SK-N-MC (cell line): ENCODE data around the gene PLXDC2.
A peak's percentile ranks its signal among the peaks of the same experiment; 100 is the strongest.

Source experiments
- DNase-seq: peaks from one replicate; pipeline ENCODE4 v3.0.0-alpha.2; 2011; ENCODE audit warnings: low read depth, low spot score
- H3K27ac ChIP-seq: fragments of 200-600 bp; sonication (generic); 2 replicates; pipeline ENCODE4 v1.5.1; 2016; ENCODE audit warnings: mixed run types
- H3K36me3 ChIP-seq: fragments of 200-600 bp; sonication (generic); 2 replicates; pipeline ENCODE4 v1.6.1; 2017; ENCODE audit warnings: antibody characterized with exemption, low read length, mixed read lengths; ENCODE audit not compliant: insufficient read depth
- H3K4me3 ChIP-seq: fragments of 200-600 bp; sonication (generic); 2 replicates; pipeline ENCODE4 v1.5.1; 2016
- H3K9ac ChIP-seq: fragments of 200-600 bp; sonication (generic); 2 replicates; pipeline ENCODE4 v1.8.0; 2017; ENCODE audit warnings: mixed run types, mixed read lengths; ENCODE audit not compliant: insufficient read length
- H3K9me3 ChIP-seq: fragments of 200-600 bp; sonication (generic); 2 replicates; pipeline ENCODE4 v1.6.1; 2017; ENCODE audit warnings: low read depth, mild to moderate bottlenecking, antibody characterized with exemption, low read length, moderate library complexity, mixed read lengths
- EZH2 ChIP-seq: fragments of 200-600 bp; sonication (generic); IDR thresholded peaks from one replicate; pipeline ENCODE4 v1.6.1; 2017; ENCODE audit warnings: antibody characterized with exemption
- FOXP2 ChIP-seq: optimal IDR thresholded peaks from 2 replicates; pipeline ENCODE3; 2011; ENCODE audit warnings: mild to moderate bottlenecking, moderate library complexity; ENCODE audit not compliant: insufficient read depth; ENCODE audit errors: extremely low read length, control extremely low read depth
- POLR2AphosphoS5 ChIP-seq: IDR thresholded peaks from 2 replicates; pipeline ENCODE4 v1.6.1; 2012; ENCODE audit warnings: mild to moderate bottlenecking, low read depth, low read length, borderline replicate concordance

PLXDC2 gene

DNA sequence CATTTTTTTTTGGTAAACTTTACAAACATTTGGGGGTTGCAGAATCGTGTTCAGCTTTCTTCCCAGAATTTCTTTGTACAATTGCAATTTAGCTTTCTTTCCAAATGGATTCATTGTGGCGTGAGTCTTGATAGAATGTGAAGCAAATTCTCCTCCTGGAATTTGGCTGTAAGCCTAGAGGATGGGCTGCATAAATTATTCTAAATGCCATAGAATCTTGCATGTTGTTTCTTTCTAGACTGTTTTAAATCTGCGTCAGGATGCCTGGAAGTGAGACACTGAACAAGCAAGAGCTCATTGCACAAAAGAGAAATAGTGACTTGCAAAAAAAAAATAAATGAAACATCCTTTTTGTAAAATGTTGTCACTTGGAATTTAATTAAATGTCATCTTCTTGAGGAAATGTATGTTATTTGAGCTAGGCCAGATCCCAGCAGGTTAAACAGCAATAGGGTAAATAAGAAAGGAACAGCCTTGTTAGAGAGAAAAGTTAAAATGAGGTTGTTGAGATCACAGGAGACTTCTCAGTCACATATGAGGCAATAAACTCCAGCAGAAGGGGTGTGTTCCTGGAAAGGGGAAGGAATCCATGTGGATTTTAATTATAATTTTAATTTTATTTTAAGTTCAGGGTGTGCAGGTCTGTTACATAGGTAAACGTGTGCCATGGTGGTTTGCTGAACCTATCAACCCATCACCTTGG, 483.0 kb downstream of the PLXDC2 start:
- Histone ChIP-seq H3K9me3 (no peaks in the 10 kb centered on the region), H3K36me3 (no peaks in the 10 kb centered on the region), H3K9ac (no peak overlapping the region), H3K27ac (peak overlapping the region; percentile 59; the same call in 1 of the 2 replicates), H3K4me3 (peak overlapping the region; percentile 36; the same call in 1 of the 2 replicates)
- no peak for TF ChIP-seq FOXP2
- no peak for TF ChIP-seq POLR2AphosphoS5
- no peak for TF ChIP-seq EZH2
- peak; percentile 28 for DNase-seq

DNA sequence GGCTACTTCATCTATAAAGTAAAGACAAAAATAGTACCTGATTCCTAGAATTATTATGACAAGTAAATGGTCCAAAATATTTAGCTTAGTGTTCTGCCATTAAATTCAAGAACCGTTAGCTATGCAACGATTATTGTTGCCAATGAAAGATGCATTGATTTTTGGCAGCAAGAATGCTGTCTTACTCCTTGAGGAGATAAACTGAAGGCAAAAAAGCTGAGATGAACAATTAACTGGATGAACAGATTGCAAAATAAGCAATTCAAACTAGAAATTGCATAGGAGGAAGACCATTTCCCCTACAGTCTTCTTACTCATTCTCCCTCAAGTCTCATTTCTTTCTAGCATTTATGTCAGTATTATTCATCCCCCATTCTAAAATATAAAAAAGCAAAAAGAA, 484.5 kb downstream of the PLXDC2 start:
- H3K27ac ChIP-seq = no peak overlapping the region
- TF ChIP-seq POLR2AphosphoS5 (no peak), EZH2 (no peak), FOXP2 (no peak)

DNA sequence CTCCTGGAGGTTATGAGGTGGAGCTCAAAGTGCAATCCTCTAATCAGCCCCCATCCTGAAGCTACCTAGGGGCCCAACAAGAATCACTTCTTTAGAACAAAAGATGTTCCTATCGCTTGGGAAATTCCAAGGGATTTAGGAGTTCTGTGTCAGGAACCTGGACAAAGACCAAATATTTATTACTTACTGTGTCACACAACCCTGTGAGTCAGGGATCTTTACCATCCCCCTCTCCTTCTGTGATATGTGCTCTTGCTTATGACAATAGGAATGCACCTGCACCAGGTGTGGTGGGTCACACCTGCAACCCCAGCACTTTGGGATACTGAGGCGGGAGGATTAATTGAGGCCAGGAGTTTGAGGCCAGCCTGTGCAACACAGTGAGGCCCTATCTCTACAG, 485.8 kb downstream of the PLXDC2 start:
- Histone ChIP-seq H3K36me3 (no peaks in the 10 kb centered on the region), H3K27ac (no peak overlapping the region), H3K4me3 (no peak overlapping the region), H3K9ac (no peak overlapping the region), H3K9me3 (no peaks in the 10 kb centered on the region)
- no peak for TF ChIP-seq EZH2
- no peak for TF ChIP-seq POLR2AphosphoS5
- no peak for TF ChIP-seq FOXP2
- DNase-seq = no peak

More for the DNA sequence above, 484.5 kb downstream of the PLXDC2 start:
- DNase-seq = no peak
- Histone ChIP-seq H3K9ac (no peak overlapping the region), H3K4me3 (no peak overlapping the region), H3K36me3 (no peaks in the 10 kb centered on the region), H3K9me3 (no peaks in the 10 kb centered on the region)

DNA sequence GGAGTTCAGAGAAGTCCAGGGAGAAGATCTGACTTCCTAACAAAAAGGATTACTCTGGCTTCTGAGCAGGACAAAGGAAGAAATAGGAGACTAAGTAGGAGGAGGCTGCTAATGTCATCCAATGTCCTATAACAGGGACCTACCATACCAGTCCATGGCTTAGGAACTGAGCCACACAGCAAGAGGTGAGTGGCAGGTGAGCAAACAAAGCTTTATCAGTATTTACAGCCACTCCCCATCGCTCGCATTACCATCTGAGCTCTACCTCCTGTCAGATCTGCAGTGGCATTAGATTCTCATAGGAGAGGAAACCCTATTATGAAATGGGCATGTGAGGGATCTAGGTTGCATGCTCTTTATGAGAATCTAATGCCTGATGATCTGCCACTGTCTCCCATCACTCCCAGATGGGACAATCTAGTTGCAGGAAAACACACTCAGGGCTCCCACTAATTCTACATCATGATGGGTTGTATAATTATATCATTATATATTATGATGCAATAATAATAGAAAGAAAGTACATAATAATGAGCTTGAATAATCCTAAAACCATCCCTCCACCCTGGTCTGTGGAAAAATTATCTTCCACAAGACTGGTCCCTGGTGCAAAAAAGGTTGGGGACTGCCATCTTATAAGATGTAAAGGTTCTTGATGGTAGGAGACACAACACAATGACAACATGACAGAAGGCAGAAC, 487.4 kb downstream of the PLXDC2 start:
- TF ChIP-seq POLR2AphosphoS5 (no peak), FOXP2 (no peak), EZH2 (no peak)
- Histone ChIP-seq H3K36me3 (no peaks in the 10 kb centered on the region), H3K9me3 (no peaks in the 10 kb centered on the region), H3K27ac (no peak overlapping the region), H3K9ac (no peak overlapping the region), H3K4me3 (no peak overlapping the region)
- no peak for DNase-seq

DNA sequence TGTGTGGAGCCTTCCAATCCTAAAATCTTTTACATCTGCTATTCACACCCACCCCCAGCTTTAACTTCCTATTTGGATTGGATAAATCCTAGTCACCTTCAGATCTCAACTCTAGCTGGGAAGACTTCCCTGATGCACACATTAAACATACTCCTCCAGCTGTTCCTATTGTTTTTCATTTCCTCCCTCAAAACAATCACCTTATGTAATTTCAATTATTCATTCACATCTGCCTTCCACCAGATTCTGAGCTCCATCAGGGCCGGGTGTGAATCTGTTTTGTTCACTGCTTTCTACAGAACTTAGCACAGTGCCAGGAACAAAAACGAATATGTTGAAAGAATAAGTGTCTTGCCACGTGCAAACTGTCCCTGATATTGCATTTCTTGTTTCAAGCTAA, 497.4 kb downstream of the PLXDC2 start:
- no peak overlapping the region for H3K27ac ChIP-seq
- H3K9ac ChIP-seq = no peak overlapping the region
- no peaks in the 10 kb centered on the region for H3K36me3 ChIP-seq
- no peaks in the 10 kb centered on the region for H3K9me3 ChIP-seq
- no peak overlapping the region for H3K4me3 ChIP-seq
- no peak for DNase-seq
- no peak for TF ChIP-seq POLR2AphosphoS5
- no peak for TF ChIP-seq FOXP2
- TF ChIP-seq EZH2 = no peak

DNA sequence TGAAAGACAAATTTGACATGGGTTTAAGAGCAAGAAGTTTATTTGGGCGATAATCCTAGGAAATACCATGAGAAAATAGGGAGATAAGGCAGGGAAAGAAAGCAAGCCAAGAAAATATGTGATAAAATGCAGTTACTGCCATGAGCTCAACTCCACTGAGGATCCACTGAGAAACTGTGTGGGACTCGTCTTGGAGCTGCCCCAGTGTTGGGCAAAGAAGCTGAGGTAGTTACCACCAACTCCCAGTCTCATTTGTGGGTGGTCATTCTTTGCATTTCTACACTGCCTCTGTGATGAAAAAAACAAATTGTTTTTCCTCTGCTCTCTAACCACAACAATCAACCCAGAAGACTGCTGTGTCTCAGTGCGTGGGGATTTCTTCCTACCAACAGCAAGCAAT, 498.2 kb downstream of the PLXDC2 start:
- no peak for DNase-seq
- no peaks in the 10 kb centered on the region for H3K36me3 ChIP-seq
- no peaks in the 10 kb centered on the region for H3K9me3 ChIP-seq
- no peak overlapping the region for H3K27ac ChIP-seq
- TF ChIP-seq FOXP2 = no peak
- no peak for TF ChIP-seq POLR2AphosphoS5
- no peak for TF ChIP-seq EZH2
- no peak overlapping the region for H3K4me3 ChIP-seq
- H3K9ac ChIP-seq = no peak overlapping the region

DNA sequence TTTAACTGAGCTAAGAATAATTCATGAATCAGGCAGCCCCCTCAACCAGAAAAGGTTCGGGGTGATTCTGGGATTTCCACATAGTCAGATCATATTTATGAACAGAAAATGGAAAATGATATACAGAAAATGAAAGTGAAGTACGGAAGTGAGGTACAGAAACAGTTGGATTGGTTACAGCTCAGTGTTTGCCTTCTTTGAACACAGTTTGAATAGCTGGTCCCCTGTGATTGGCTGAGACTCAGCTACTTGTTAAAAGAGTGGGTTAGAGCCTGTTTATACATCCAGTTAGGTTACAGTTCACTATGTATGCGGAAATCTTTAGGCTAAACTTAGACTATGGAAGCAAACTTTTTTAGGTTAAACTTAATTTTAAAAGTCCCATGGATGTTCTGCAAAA, 511.7 kb downstream of the PLXDC2 start:
- no peak overlapping the region for H3K9ac ChIP-seq
- H3K4me3 ChIP-seq = no peak overlapping the region
- no peak overlapping the region for H3K27ac ChIP-seq
- TF ChIP-seq POLR2AphosphoS5 (no peak), EZH2 (no peak), FOXP2 (no peak)
- no peaks in the 10 kb centered on the region for H3K9me3 ChIP-seq
- no peaks in the 10 kb centered on the region for H3K36me3 ChIP-seq
- DNase-seq = no peak

DNA sequence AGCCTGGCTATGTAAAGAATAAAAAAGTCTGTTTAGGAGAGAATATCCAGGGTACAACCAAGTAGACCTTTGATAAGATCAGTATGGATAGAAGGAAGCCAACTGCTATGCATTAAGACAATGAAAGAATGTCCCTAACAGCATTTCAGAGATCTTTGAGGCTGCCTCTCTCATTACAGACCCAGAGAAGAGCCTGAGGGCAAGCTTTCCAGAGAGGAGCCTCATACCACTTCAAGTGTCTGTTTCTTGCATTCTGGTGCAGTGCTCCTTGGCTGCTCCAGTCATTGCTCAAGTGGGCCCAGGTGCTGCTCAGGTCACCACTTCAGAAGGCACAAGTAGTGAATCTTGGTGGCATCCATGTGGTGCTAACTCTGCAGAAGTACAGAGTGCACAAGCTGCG, 514.0 kb downstream of the PLXDC2 start:
- no peak overlapping the region for H3K4me3 ChIP-seq
- no peaks in the 10 kb centered on the region for H3K9me3 ChIP-seq
- H3K27ac ChIP-seq = no peak overlapping the region
- TF ChIP-seq POLR2AphosphoS5 = no peak
- TF ChIP-seq FOXP2 = no peak
- TF ChIP-seq EZH2 = no peak
- peak; percentile 55 for DNase-seq
- H3K36me3 ChIP-seq = no peaks in the 10 kb centered on the region
- no peak overlapping the region for H3K9ac ChIP-seq
